HG03565 (cell line): ENCODE results near the gene NPEPPS.
A peak's percentile ranks its signal among the peaks of the same experiment; 100 is the strongest.

Experiments
- ATAC-seq: cut with Tn5 transposase; IDR thresholded peaks from one replicate; pipeline ENCODE4 v1.9.1; 2021; ENCODE audit warnings: mild to moderate bottlenecking, moderate library complexity; ENCODE audit not compliant: unreplicated experiment

NPEPPS gene

GRCh38 chr17:47628014-47628566 lies 97.2 kb downstream of the NPEPPS start:
- ATAC-seq, result no peak

GRCh38 chr17:47629826-47630225 lies 98.9 kb downstream of the NPEPPS start:
- ATAC-seq, result no peak

- no peak for ATAC-seq
These were observed 99.7 kb downstream of the NPEPPS start for GRCh38 chr17:47630614-47631013.

GRCh38 chr17:47632991-47633390 lies 102.1 kb downstream of the NPEPPS start:
- ATAC-seq, result no peak

- no peak for ATAC-seq
These were observed 103.1 kb downstream of the NPEPPS start for GRCh38 chr17:47633996-47634395.

GRCh38 chr17:47634870-47635269 lies 104.0 kb downstream of the NPEPPS start:
- no peak for ATAC-seq

- ATAC-seq, result no peak
These were observed 104.8 kb downstream of the NPEPPS start for GRCh38 chr17:47635734-47636133.

GRCh38 chr17:47636273-47637030 lies 105.5 kb downstream of the NPEPPS start:
- ATAC-seq, result no peak

- no peak for ATAC-seq
These were observed 108.0 kb downstream of the NPEPPS start for GRCh38 chr17:47638903-47639302.

GRCh38 chr17:47640076-47640475 lies 109.2 kb downstream of the NPEPPS start:
- ATAC-seq, result no peak

- ATAC-seq, result no peak
These were observed 110.3 kb downstream of the NPEPPS start for GRCh38 chr17:47641202-47641601.

- ATAC-seq, result no peak
These were observed 112.2 kb downstream of the NPEPPS start for GRCh38 chr17:47643116-47643515.

GRCh38 chr17:47644324-47644723 lies 113.4 kb downstream of the NPEPPS start:
- no peak for ATAC-seq

- ATAC-seq, result peak; percentile 66
These were observed 118.5 kb downstream of the NPEPPS start, which contains the start of gene KPNB1 for GRCh38 chr17:47649153-47649971. KPNB1 (plus strand) TSS chr17:47649919; CDS start chr17:47650245, 326 bp downstream.

- no peak for ATAC-seq
These were observed 119.1 kb downstream of the NPEPPS start for GRCh38 chr17:47649972-47650524.

- peak; percentile 53 for ATAC-seq
These were observed 119.9 kb downstream of the NPEPPS start for GRCh38 chr17:47650525-47651522.

GRCh38 chr17:47651704-47652103 lies 120.8 kb downstream of the NPEPPS start:
- no peak for ATAC-seq

GRCh38 chr17:47652570-47652969 lies 121.7 kb downstream of the NPEPPS start:
- no peak for ATAC-seq

GRCh38 chr17:47653442-47653841 lies 122.5 kb downstream of the NPEPPS start:
- no peak for ATAC-seq

- ATAC-seq, result no peak
These were observed 124.1 kb downstream of the NPEPPS start for GRCh38 chr17:47654991-47655390.
